Stimulated activated CD4-positive, alpha-beta T cell treated with anti-CD3 and anti-CD28 coated beads, Interleukin-2, amount 100 ng/mL, for 24 hours (primary cell): ENCODE measurements around the gene RGS6.

Source experiments
- DNase-seq, 2 donors: peaks; one replicate each; pipeline ENCODE4 v3.0.0-alpha.2; 2020

Gene RGS6

GRCh38 chr14:72418806-72419205 is 486.6 kb downstream of the RGS6 start:
- DNase-seq, result no peak

- no peak for DNase-seq
These were observed 487.1 kb downstream of the RGS6 start for GRCh38 chr14:72419226-72419775.

- DNase-seq, result peak; percentile 80 to 88
These were observed 488.7 kb downstream of the RGS6 start for GRCh38 chr14:72420749-72421474.

GRCh38 chr14:72423957-72424356 is 491.7 kb downstream of the RGS6 start:
- DNase-seq, result no peak

DNA sequence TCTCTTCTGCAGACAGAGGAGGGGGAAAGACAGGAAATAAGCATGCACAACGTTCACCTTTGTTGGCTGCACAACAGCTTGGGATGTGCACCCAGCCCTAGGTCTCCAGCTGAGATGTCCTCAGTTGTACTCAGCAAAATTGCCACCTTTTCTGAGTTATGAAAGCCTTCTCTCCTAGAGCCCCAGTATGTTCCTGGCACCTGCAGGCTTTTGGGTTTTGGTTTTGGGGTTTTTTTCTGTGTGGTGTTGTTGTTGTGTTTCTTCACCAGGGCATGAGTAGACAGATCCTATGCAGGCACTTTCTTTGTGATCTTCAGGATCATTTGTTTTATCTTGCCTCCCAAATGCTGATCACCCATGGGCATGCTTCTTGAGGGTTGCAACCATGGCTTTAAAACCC is 498.2 kb downstream of the RGS6 start:
- no peak for DNase-seq

DNA sequence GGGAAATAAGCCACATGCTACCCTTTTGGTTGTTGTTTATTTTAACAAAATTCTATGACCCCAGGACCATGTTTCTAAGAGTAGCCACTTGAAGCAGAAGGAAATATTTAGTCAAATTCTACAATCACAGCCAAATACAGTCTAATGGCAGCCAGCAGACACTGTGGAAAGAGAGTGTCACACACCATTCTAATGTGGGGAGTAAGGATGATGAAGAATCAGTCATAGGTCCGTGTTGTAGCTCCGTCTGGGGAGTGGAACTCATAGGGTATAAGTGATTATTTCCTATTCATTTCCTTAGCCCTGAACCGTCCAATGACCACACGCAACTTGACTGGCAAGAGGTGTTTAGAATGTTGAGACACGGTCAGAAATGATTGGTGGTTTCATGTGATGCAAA is 500.5 kb downstream of the RGS6 start:
- DNase-seq, result no peak

DNA sequence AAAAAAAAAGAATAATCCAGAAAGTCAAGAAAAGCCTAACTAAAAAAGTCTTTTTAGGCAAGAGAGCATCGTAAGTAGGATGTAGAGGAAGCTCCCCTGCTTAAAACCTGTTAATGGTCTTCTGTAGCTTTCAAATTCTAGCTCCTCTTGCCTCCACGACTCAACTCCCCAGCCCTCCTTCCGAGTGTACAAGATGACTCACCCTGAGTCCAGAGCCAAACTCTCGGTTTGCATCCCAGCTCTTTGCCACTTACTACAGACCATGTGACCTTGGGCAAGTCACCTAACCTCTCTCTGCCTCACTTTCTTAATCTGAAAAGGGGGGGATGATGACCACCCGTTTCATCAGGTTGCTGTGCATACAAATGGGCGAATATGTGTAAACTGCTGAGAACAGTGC is 501.3 kb downstream of the RGS6 start:
- DNase-seq, result no peak

GRCh38 chr14:72434856-72435255 is 502.6 kb downstream of the RGS6 start:
- no peak for DNase-seq

- peak in 1 of 2 donors; percentile 10 for DNase-seq
These were observed 507.5 kb downstream of the RGS6 start for GRCh38 chr14:72439707-72440106.

DNA sequence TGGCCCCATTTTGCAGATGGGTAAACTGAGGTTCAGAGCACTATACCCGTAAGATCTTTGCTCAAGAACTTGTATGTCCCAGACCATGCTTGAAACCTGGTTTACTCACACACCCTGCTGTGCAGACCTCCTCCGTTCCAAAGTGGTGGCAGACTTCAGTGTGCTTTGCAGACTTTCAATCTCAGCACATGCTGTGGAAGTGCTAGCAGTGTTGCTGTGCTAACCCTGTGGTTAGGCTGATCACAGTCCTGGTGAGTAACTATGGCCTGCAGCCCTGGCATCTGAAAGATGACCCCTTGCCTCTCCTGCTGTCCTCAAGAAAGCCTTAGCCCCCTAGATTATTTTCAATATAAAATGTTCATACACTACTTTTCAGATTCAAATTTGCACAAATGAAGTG is 511.0 kb downstream of the RGS6 start:
- DNase-seq, result no peak

GRCh38 chr14:72443991-72444441 is 511.8 kb downstream of the RGS6 start:
- DNase-seq, result peak; percentile 27 to 35

GRCh38 chr14:72444701-72445100 is 512.5 kb downstream of the RGS6 start:
- no peak for DNase-seq

- no peak for DNase-seq
These were observed 516.0 kb downstream of the RGS6 start for GRCh38 chr14:72448212-72448611.

DNA sequence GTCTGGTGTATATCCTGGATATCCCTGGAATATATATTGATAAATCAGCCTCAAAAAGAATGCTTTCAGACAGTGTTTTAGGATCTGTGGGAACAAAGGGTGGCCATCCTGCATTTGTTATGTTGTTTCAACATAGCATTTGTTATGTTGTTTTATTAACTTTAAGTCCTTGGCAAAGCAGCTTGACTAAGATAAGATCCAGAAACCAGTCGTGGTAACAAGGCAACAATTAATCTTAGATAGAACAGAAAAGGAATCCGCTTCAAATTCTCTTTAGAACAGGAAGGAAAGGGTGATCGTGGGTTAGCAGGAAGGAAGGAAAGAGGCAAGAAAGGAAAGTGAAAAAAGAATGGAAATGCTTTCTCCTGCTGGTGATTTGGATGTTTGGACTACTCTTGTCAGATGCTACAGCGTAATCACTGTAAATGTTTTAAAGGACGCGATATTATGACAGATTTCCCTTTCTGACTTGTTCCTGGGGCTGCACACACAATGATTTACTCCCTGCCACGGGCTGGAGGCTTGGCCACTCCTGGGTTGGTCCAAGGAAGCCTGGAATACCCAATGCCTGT is 518.3 kb downstream of the RGS6 start:
- no peak for DNase-seq

DNA sequence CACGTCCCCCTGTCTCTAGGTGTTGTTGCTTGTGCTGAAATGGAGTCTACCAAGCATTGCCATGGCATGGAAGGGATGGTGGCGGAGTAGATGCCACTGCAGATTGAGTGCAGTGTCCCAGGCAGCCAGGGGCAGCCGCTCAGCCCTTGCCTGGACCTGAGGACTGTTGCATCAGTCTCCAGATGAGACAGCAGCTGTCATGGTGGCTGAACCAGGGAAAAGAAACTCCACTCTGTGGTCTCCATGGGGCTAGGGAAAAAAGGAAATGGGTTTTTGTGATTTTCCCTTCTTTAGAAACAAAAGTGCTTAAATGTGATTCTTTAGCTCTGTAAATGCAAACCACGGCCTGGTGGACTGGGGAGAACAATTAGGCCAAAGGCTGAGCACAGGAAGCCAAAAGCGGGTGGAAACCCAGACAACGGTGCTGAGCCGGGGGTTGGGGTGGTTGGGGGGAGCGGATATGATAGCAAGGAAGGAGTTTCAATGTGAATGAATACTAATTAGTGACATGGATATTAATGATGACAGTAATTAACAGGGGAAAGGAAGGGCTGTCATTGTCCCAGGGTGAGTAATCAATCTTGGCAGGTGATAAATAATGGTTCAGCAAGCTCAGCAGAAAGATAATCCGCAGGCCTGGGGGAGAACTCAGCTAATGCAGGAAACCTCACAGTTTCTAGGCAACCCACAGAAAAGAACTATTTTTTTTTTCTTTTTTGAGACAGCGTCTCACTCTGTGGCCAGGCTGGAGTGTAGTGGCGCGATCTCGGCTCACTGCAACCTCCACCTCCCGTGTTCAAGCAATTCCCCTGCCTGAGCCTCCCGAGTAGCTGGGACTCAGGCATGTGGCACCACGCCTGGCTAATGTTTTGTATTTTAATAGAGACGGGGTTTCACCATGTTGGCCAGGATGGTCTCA is 519.1 kb downstream of the RGS6 start:
- peak; percentile 38 to 44 for DNase-seq

DNA sequence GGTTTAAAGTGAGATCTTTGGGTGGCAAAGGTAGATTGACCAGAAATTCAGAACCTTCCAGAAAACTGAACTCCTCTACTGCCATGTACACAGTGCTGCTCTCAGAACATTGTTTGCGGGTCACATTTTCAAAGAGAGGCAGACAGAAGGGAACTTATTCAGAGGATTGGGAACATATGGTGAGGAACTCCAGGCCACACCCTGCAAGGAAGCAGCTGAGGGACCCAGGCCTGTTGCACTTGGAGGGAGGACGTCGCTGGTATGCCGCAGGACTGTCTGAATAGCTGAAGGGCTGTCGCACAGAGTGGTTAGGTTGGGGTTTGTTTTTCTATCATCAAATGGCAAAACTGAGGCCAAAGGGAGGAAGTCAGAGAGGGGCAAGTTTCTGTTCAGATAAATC is 520.5 kb downstream of the RGS6 start:
- no peak for DNase-seq

DNA sequence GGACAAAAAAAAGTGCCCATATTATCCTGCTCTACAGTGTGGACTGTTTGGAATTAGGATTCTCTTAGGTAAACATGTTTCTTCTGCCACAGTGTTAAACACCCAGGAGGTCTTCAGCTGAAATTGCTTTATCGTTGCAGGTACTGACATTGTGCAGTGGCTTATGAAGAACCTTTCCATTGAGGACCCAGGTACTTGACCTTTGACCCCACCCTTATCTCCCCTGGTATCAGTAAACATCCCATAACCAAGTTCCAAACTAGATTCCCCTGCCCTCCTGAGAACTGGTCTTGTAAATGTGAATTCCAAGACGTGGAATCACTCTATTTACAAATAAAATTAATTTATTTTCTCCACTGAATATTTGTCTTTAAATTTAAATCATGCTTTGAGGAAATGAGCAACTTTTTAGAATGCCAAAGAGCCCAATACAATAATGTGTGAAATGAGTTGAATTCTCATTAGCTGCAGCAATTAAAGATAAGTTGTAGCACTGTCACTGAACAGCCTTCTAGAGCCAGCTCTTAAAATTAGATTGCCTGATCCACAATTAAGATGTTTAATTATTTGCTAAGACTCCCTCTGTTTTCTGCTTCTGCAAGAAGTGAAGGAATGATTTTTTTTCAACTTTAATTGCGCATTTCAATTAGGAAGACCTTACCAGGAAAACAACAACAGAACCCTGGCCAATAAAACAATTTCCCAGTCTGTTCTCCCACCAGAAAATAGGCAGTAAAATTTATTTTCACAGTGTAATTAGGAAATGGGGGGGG is 522.3 kb downstream of the RGS6 start:
- DNase-seq, result no peak

DNA sequence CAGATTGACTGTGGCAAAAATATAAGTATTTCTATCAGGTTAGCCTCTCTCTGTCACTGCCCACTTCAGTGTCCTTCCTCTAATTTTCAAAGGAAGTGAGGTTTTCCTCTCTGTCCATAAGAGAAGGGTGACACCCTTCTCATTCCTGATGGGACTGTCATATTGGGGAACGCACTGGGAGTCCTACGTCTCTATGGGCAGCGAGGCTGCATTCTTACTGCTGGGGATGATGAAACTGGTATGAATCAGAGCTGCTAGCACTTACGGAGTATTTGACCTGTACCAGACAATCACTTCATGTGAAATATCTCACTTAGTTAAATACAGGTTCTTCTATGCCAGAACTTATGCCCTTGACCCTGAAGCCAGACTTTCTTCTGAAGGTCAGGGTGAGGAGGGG is 525.4 kb downstream of the RGS6 start:
- no peak for DNase-seq

DNA sequence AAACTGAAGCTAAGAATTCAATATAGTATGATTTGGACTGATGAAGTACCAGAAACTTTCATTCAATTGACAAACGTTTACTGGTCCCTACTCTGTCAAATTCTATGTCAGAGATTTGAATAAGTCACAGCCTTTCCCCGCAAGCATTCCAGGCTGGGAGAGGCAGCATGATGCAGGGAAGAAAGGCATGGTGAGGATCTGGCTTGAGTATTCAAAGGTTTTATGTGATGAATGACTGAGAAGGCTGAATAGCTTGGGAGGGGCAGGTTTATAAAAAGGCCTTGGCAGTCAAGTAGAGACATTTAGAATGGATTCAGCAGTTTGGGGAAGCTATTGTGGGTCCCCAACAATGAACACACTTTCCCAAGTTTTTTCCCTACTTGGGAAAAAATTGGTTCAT is 529.8 kb downstream of the RGS6 start:
- no peak for DNase-seq

DNA sequence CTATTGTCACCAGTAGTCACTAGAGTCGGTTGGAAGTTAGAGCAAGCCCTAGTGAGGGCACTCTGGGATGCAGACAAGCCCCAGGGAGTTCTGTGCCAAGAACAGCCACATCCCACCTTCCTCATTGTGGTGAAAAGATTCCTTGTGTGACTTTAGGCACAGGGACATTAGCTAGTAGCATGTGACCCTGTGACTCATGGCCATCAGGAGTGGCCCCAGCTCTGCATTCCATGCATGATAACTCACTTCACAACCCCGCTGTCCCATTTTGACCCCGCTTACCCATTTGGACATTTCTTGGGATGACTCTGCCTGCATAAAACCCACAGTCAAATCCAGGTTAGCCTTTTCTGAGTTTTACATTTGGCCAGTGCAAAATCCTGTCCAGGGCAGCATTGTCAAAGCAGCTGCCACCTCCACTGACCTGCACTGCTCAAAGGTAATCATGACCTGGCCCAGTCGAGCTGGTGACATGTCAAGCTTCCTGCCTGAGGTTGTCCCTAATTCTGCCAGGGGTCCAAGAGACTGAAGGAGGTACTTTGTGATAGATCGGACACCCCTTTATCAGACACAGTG is 531.1 kb downstream of the RGS6 start:
- no peak for DNase-seq

DNA sequence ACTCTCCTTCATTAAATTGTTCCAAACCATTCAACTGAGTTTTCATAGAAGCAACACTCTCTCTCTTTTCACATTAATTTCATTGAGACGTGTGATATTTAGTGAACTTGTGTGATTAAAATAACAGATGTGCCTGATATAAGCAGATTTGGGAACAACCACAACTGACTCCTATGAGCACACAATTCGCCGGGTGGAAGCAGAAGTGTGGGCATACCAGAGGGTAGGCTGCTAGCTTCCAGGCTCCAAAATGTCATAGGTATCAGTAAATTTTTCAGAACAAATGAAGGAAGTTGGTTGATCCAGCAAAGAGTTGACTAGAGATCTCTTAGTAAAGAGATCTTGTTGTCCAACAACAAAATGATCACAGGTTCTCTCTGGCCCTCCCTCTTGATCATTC is 532.0 kb downstream of the RGS6 start:
- DNase-seq, result no peak

- no peak for DNase-seq
These were observed 534.1 kb downstream of the RGS6 start for GRCh38 chr14:72466325-72466724.
